Breast epithelium (tissue), 3 donors: ENCODE data around the gene FBXL13.

Experiments
- POLR2A ChIP-seq: fragments of 450-650 bp; IDR thresholded peaks from one replicate; pipeline ENCODE4 v1.6.1; 2016; ENCODE audit warnings: antibody characterized with exemption, mild to moderate bottlenecking, moderate library complexity
- POLR2AphosphoS5 ChIP-seq, 3 donors: sonication (generic); formaldehyde crosslinking; IDR thresholded peaks; one replicate each; pipeline ENCODE4 v1.6.1; 2017; ENCODE audit warnings: antibody characterized with exemption in 3 of 3
- TF ChIP-seq, protein P1 (sequence below), 3 donors: fragments of 450-650 bp; IDR thresholded peaks; one replicate each; pipeline ENCODE4 v1.5.1; 2016 to 2017; ENCODE audit warnings: antibody characterized with exemption in 3 of 3, mild to moderate bottlenecking in 3 of 3, moderate library complexity in 3 of 3

DNA sequence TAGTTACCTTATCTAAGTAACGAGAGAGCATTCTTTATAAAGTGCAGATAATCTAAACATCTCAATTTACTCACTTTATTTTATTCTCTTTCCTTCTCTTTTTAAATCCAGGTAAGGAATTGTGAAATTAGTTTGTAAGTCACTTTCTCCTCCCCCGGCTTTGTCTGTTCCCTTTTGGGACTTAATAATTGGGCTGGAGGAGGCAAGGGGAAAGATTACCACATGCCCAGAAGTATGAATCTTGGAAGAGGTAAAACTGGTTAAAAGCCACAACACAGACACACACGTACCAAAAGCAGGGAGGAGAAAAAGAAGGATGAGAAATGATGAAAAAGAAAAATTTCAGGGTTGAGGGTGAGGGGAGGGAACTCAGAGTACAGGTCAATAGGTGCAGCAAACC lies 225.1 kb downstream of the FBXL13 start:
- no peak for TF ChIP-seq POLR2AphosphoS5 (IDR thresholded peaks at IDR 0.05)
- TF ChIP-seq, protein P1, sequence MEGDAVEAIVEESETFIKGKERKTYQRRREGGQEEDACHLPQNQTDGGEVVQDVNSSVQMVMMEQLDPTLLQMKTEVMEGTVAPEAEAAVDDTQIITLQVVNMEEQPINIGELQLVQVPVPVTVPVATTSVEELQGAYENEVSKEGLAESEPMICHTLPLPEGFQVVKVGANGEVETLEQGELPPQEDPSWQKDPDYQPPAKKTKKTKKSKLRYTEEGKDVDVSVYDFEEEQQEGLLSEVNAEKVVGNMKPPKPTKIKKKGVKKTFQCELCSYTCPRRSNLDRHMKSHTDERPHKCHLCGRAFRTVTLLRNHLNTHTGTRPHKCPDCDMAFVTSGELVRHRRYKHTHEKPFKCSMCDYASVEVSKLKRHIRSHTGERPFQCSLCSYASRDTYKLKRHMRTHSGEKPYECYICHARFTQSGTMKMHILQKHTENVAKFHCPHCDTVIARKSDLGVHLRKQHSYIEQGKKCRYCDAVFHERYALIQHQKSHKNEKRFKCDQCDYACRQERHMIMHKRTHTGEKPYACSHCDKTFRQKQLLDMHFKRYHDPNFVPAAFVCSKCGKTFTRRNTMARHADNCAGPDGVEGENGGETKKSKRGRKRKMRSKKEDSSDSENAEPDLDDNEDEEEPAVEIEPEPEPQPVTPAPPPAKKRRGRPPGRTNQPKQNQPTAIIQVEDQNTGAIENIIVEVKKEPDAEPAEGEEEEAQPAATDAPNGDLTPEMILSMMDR (IDR thresholded peaks at IDR 0.05), result no peak
- TF ChIP-seq POLR2A, result no peak
